GM12892 (cell line): ENCODE measurements around the gene TMEM170A.

Source experiments
- POLR2A ChIP-seq: IDR thresholded peaks from 2 replicates; pipeline ENCODE4 v1.6.1; 2011; ENCODE audit warnings: low read depth, low read length, control low read depth
- POLR2AphosphoS5 ChIP-seq: IDR thresholded peaks from 2 replicates; pipeline ENCODE4 v1.6.1; 2011; ENCODE audit warnings: low read depth, low read length, control low read depth

DNA sequence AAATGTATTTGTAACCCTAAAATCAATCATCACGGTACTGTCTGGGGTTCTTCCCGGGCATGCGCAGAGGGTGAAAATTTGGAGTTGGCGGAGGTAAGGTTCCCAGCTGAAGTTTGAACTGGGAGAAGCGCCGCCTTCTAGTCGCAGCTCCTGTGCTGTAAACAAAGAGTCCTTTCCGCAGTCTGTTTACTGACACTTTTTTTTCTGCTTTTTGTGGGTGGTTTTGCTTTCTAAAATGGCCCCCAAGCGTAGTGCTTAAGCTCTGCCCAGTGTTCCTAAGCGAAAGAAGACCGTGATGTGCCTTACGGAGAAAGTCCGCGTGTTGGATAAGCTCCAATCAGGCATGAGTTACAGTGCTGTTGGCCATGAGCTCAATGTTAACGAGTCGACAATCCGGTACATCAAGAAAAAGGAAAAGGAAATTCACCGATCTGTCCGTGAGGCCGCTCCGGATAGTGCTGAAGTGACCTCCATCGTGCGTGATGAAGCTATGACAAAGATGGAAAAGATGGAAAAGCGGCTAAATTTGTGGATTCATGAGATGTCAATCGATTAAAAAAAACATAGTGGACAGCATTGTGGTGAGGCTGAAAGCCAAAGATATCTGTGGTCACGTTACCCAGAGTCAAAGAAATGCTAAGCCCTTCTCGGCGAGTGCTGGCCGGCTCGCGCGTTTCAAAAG lies 30.6 kb downstream of the TMEM170A start:
- TF ChIP-seq POLR2A (peak; percentile 61), POLR2AphosphoS5 (peak; percentile 44; the same call in 1 of the 2 replicates)
